A549 (cell line): ENCODE results near the gene TMEM74B. TPM values are rescaled to one million over a fixed set of nuclear protein-coding genes. Genes with fewer than 3 reads are reported as not detected.

Experiments used
- ATAC-seq, 2 experiments: fragments of 200-7000 bp in 1 of 2; fragments of >200 bp in 1 of 2; cut with Nextera tagmentation in 1 of 2; cut with Tn5 transposase in 1 of 2; 3 replicates each; pipeline versions ENCODE4 v1.8.0 to v1.9.1; 2018 to 2020; ENCODE audit warnings: mild to moderate bottlenecking in 1 of 2, moderate library complexity in 1 of 2
- CTCF ChIA-PET: fragments of 300-600 bp; sonication (Branson Sonifier 250); formaldehyde crosslinking; extraction: SDS; loops from one replicate; lab custom pipeline; 2021; ENCODE audit warnings: antibody characterized with exemption, inconsistent platforms; lab: Yijun Ruan, JAX
- POLR2A ChIA-PET: fragments of 350-600 bp; formaldehyde crosslinking; extraction: SDS; loops from one replicate; lab custom pipeline; 2021; ENCODE audit warnings: antibody characterized with exemption, inconsistent platforms; lab: Yijun Ruan, JAX
- DNase-seq, 2 experiments: peaks; one replicate each; pipeline versions ENCODE4 v3.0.0 to v3.0.0-alpha.2; 2011 to 2016; ENCODE audit warnings: low read depth in 1 of 2, low spot score in 1 of 2
- FAIRE-seq: peaks from 2 replicates; lab custom pipeline; 2011; peaks lifted over from hg19 to GRCh38; lab: Jason Lieb, UNC
- H3K27ac ChIP-seq, 2 experiments: fragments of >200 bp; sonication (Bioruptor Twin); formaldehyde crosslinking; 3 replicates each; pipeline ENCODE4 v1.5.1; 2016 to 2017
- H3K4me1 ChIP-seq: fragments of >200 bp; sonication (Bioruptor Twin); formaldehyde crosslinking; 3 replicates; pipeline ENCODE4 v1.6.1; 2016
- H3K4me2 ChIP-seq: fragments of >200 bp; sonication (Bioruptor Twin); formaldehyde crosslinking; 3 replicates; pipeline ENCODE4 v1.6.1; 2016
- H3K4me3 ChIP-seq: fragments of >200 bp; sonication (Bioruptor Twin); formaldehyde crosslinking; 3 replicates; pipeline ENCODE4 v1.5.1; 2016
- H3K9me3 ChIP-seq: fragments of >200 bp; sonication (Bioruptor Twin); formaldehyde crosslinking; 3 replicates; pipeline ENCODE4 v1.6.1; 2016
- BCL3 ChIP-seq: fragments of >200 bp; sonication (Bioruptor Twin); formaldehyde crosslinking; IDR thresholded peaks from 3 replicates; pipeline ENCODE4 v1.6.1; 2016
- CBX2 ChIP-seq: fragments of 200-600 bp; sonication (generic); IDR thresholded peaks from 2 replicates; pipeline ENCODE4 v1.6.1; 2016; ENCODE audit warnings: low read depth, mild to moderate bottlenecking, borderline replicate concordance
- CBX8 ChIP-seq: fragments of 200-600 bp; sonication (generic); IDR thresholded peaks from 2 replicates; pipeline ENCODE4 v1.6.1; 2016
- CHD4 ChIP-seq: fragments of 200-600 bp; sonication (generic); IDR thresholded peaks from 2 replicates; pipeline ENCODE4 v1.6.1; 2016; ENCODE audit warnings: antibody characterized with exemption, mild to moderate bottlenecking, borderline replicate concordance
- EHF ChIP-seq: fragments of 250-450 bp; sonication (Bioruptor Pico); IDR thresholded peaks from 2 replicates; pipeline ENCODE4 v1.5.0; 2020; ENCODE audit warnings: mild to moderate bottlenecking
- EHMT2 ChIP-seq: fragments of 200-600 bp; sonication (generic); IDR thresholded peaks from 2 replicates; pipeline ENCODE4 v1.6.1; 2016; ENCODE audit warnings: antibody characterized with exemption, low read depth, mild to moderate bottlenecking, moderate library complexity
- ESRRA ChIP-seq: fragments of 150-350 bp; IDR thresholded peaks from 2 replicates; pipeline ENCODE4 v1.6.1; 2014; ENCODE audit warnings: mild to moderate bottlenecking, low read length, borderline replicate concordance
- FOSL2 ChIP-seq, 2 experiments: fragments of 450-650 bp in 1 of 2; fragments of >200 bp in 1 of 2; sonication (Bioruptor Twin) in 1 of 2; formaldehyde crosslinking; IDR thresholded peaks; 2 replicates each; pipeline versions ENCODE4 v1.5.0 to v1.6.1; 2016 to 2020; ENCODE audit warnings: mild to moderate bottlenecking in 1 of 2, moderate library complexity in 1 of 2
- FOXS1 ChIP-seq: fragments of 250-450 bp; sonication (Bioruptor Pico); IDR thresholded peaks from 2 replicates; pipeline ENCODE4 v1.5.0; 2020; ENCODE audit warnings: mild to moderate bottlenecking, moderate library complexity
- HOXB13 ChIP-seq: fragments of 250-450 bp; sonication (Bioruptor Pico); IDR thresholded peaks from 2 replicates; pipeline ENCODE4 v1.5.0; 2020; ENCODE audit warnings: low read depth, mild to moderate bottlenecking, moderate library complexity
- KDM1A ChIP-seq: fragments of 200-600 bp; sonication (generic); IDR thresholded peaks from 2 replicates; pipeline ENCODE4 v1.6.1; 2016; ENCODE audit warnings: low read depth, mild to moderate bottlenecking
- KDM5A ChIP-seq: fragments of 200-600 bp; sonication (generic); IDR thresholded peaks from 2 replicates; pipeline ENCODE4 v1.6.1; 2016; ENCODE audit warnings: antibody characterized with exemption, mild to moderate bottlenecking
- MAX ChIP-seq: IDR thresholded peaks from 2 replicates; pipeline ENCODE4 v1.6.1; 2012
- MYC ChIP-seq: IDR thresholded peaks from 2 replicates; pipeline ENCODE4 v1.6.1; 2012; ENCODE audit warnings: mild to moderate bottlenecking, inconsistent platforms, low read length, improper control_type of control experiment, borderline replicate concordance
- NFE2L2 ChIP-seq: fragments of 150-350 bp; conservative IDR thresholded peaks from 2 replicates; pipeline ENCODE4 v1.6.1; 2014; ENCODE audit warnings: low read length
- NPAS2 ChIP-seq: fragments of 250-450 bp; sonication (Bioruptor Pico); IDR thresholded peaks from 2 replicates; pipeline ENCODE4 v1.8.0; 2022; ENCODE audit warnings: mild to moderate bottlenecking, moderate library complexity, borderline replicate concordance
- RCOR1 ChIP-seq: fragments of 150-350 bp; IDR thresholded peaks from 2 replicates; pipeline ENCODE4 v1.6.1; 2014; ENCODE audit warnings: antibody characterized with exemption, low read length, low read depth
- REST ChIP-seq: fragments of 200-600 bp; sonication (generic); IDR thresholded peaks from 2 replicates; pipeline ENCODE4 v1.6.1; 2016; ENCODE audit warnings: antibody characterized with exemption, mild to moderate bottlenecking, moderate library complexity
- RFX5 ChIP-seq: fragments of 450-650 bp; IDR thresholded peaks from 2 replicates; pipeline ENCODE4 v1.7.1; 2014; ENCODE audit warnings: antibody characterized with exemption, mild to moderate bottlenecking, moderate library complexity
- RNF2 ChIP-seq: fragments of 200-600 bp; sonication (generic); IDR thresholded peaks from 2 replicates; pipeline ENCODE4 v1.6.1; 2016; ENCODE audit warnings: low read depth, mild to moderate bottlenecking, antibody characterized with exemption, moderate library complexity, borderline replicate concordance
- SMC3 ChIP-seq: fragments of >200 bp; sonication (Bioruptor Twin); formaldehyde crosslinking; IDR thresholded peaks from 3 replicates; pipeline ENCODE4 v1.6.1; 2018; ENCODE audit warnings: inconsistent platforms
- SREBF2 ChIP-seq: fragments of 450-650 bp; IDR thresholded peaks from 2 replicates; pipeline ENCODE4 v1.6.1; 2014; ENCODE audit warnings: mild to moderate bottlenecking, moderate library complexity
- TFCP2L1 ChIP-seq: fragments of 250-450 bp; sonication (Bioruptor Pico); IDR thresholded peaks from 2 replicates; pipeline ENCODE4 v1.5.0; 2021; ENCODE audit warnings: mild to moderate bottlenecking
- TP53 ChIP-seq: fragments of 250-450 bp; sonication (Bioruptor Pico); IDR thresholded peaks from 2 replicates; pipeline ENCODE4 v1.5.0; 2021; ENCODE audit warnings: mild to moderate bottlenecking, moderate library complexity
- ZC3H11A ChIP-seq: fragments of 450-650 bp; IDR thresholded peaks from 2 replicates; pipeline ENCODE4 v1.6.1; 2014; ENCODE audit warnings: antibody characterized with exemption, mild to moderate bottlenecking
- ZFP36 ChIP-seq: fragments of 450-650 bp; IDR thresholded peaks from 2 replicates; pipeline ENCODE4 v1.6.1; 2014; ENCODE audit warnings: borderline replicate concordance; ENCODE audit not compliant: partially characterized antibody
- ZNF302 ChIP-seq: fragments of 250-450 bp; sonication (Bioruptor Pico); IDR thresholded peaks from 2 replicates; pipeline ENCODE4 v1.9.0; 2021; ENCODE audit warnings: inconsistent platforms, mild to moderate bottlenecking, moderate library complexity
- WGBS: methylation state at CpG from one replicate; pipeline ENCODE4 v1.1.6; 2017; ENCODE audit errors: missing lambda C conversion rate; 5-methylcytosine and 5-hydroxymethylcytosine counted together
- polyA plus RNA-seq, 4 experiments: library from polyadenylated mRNA; depleted of rRNA in 3 of 4; stranded (reverse); fragments of >200 nt; fragmentation: RNase III in 1 of 4; extraction: RNeasy Plus Mini Kit Qiagen cat#74134 plus additional on column Dnase treatment in 1 of 4; gene quantifications; 2 replicates in 3 of 4; 3 replicates in 1 of 4; pipeline ENCODE4 v1.2.3, GENCODE V29; 2011 to 2017

Gene TMEM74B
- polyA plus RNA-seq, 2 of the 4 experiments (the other 2 are of a cell fraction): 2.9 to 3.4 TPM

GRCh38 chr20:1155342-1155741, 29.4 kb downstream of the TMEM74B start:
- no peak for TF ChIP-seq ZFP36
- no peak for TF ChIP-seq RFX5
- no peak for TF ChIP-seq NPAS2 (CRISPR knock-in tag)
- TF ChIP-seq NFE2L2: no peak
- TF ChIP-seq BCL3: no peak
- no peak for TF ChIP-seq MYC
- TF ChIP-seq HOXB13 (CRISPR knock-in tag): no peak
- TF ChIP-seq KDM1A: no peak
- no peak for TF ChIP-seq TFCP2L1
- no peak for TF ChIP-seq RCOR1
- no peak for TF ChIP-seq SREBF2
- no peak for TF ChIP-seq EHF (CRISPR knock-in tag)
- TF ChIP-seq CHD4: no peak
- no peak for TF ChIP-seq CBX2
- no peak for TF ChIP-seq MAX
- no peak for TF ChIP-seq ESRRA
- no peak for TF ChIP-seq RNF2
- no peak for TF ChIP-seq KDM5A
- TF ChIP-seq CBX8: no peak
- TF ChIP-seq SMC3: no peak
- H3K27ac ChIP-seq: no peak overlapping the region
- DNase-seq (no peak), ATAC-seq (no peak), FAIRE-seq (no peak)
- 95% methylated on average over 3 of the region's 3 CpGs for WGBS
- ChIA-PET CTCF (interaction anchor here (2.1 kb wide), 1 partner anchor 47 kb away, joined by 5 read pairs; no protein-coding TSS in a partner anchor), POLR2A (no interaction called here)
- H3K4me2 ChIP-seq: no peak overlapping the region
- H3K9me3 ChIP-seq: no peaks in the 10 kb centered on the region
- H3K4me1 ChIP-seq: peaks cover 2% of the 10 kb centered on the region
- H3K4me3 ChIP-seq: no peak overlapping the region

- TF ChIP-seq ESRRA: no peak
- TF ChIP-seq CBX8: no peak
- no peak for TF ChIP-seq NPAS2 (CRISPR knock-in tag)
- Histone ChIP-seq H3K4me1 (peaks cover 9% of the 10 kb centered on the region), H3K27ac (no peak overlapping the region), H3K9me3 (no peaks in the 10 kb centered on the region), H3K4me2 (no peak overlapping the region), H3K4me3 (no peak overlapping the region)
- WGBS: 89% methylated on average over 1 of the region's 1 CpG
- FAIRE-seq (no peak), ATAC-seq (no peak), DNase-seq (no peak)
- ChIA-PET POLR2A (no interaction called here), CTCF (interaction anchor here (0.8 to 2.1 kb wide), 6 partner anchors 14 to 336 kb away, joined by 3 to 5 read pairs (median 4); no protein-coding TSS in a partner anchor)
Measured at GRCh38 chr20:1154691-1155090, 30.1 kb downstream of the TMEM74B start.

- no peak for FAIRE-seq
- no peak for ATAC-seq
- H3K27ac ChIP-seq: no peak overlapping the region
- TF ChIP-seq REST (no peak), RNF2 (no peak), SMC3 (no peak), ZC3H11A (no peak), ZNF302 (CRISPR knock-in tag) (no peak), FOXS1 (CRISPR knock-in tag) (no peak), ESRRA (no peak), RCOR1 (no peak), TP53 (no peak), FOSL2 (IDR thresholded peaks at IDR 0.05) (no peak), FOSL2 (CRISPR knock-in tag; IDR thresholded peaks at IDR 0.05) (no peak), EHMT2 (no peak)
- H3K4me3 ChIP-seq: no peak overlapping the region
- H3K4me2 ChIP-seq: no peak overlapping the region
- no peaks in the 10 kb centered on the region for H3K9me3 ChIP-seq
- H3K4me1 ChIP-seq: peaks cover 9% of the 10 kb centered on the region
- ChIA-PET CTCF (interaction anchor here (0.8 to 2.1 kb wide), 6 partner anchors 14 to 336 kb away, joined by 3 to 5 read pairs (median 4); no protein-coding TSS in a partner anchor), POLR2A (no interaction called here)
- DNase-seq: no peak
Measured at GRCh38 chr20:1154226-1154625, 30.6 kb downstream of the TMEM74B start.
